ENCODE measurements around the gene DDX1. TPM values are rescaled to one million over a fixed set of nuclear protein-coding genes. Genes with fewer than 3 reads are reported as not detected.

DDX1 gene
- total RNA-seq, 1 donor from 2014 or later: 60.4 TPM

- Histone ChIP-seq H3K4me3 (no peak overlapping the region), H3K9me3 (no peaks in the 10 kb centered on the region), H3K4me1 (peaks cover 19% of the 10 kb centered on the region), H3K27me3 (ENCODE audit: low read depth) (no peaks in the 10 kb centered on the region), H3K27ac (no peak overlapping the region), H3K36me3 (peaks cover 66% of the 10 kb centered on the region)
- DNase-seq (no peak), ATAC-seq (no peak)
- TF ChIP-seq CTCF (IDR thresholded peaks at IDR 0.05): no peak
- intact Hi-C loops (cut with DNase I): no loop called here
Observed at GRCh38 chr2:15596350-15596749, 4.7 kb downstream of the DDX1 start.

- no peak overlapping the region for H3K27ac ChIP-seq
- no peaks in the 10 kb centered on the region for H3K9me3 ChIP-seq
- DNase-seq (no peak), ATAC-seq (no peak)
- no peaks in the 10 kb centered on the region for H3K27me3 ChIP-seq (ENCODE audit: low read depth)
- H3K36me3 ChIP-seq: peaks cover 72% of the 10 kb centered on the region
- intact Hi-C loops (cut with DNase I): no loop called here
- no peak overlapping the region for H3K4me3 ChIP-seq
- TF ChIP-seq CTCF (IDR thresholded peaks at IDR 0.05): no peak
- peaks cover 19% of the 10 kb centered on the region for H3K4me1 ChIP-seq
Observed at GRCh38 chr2:15596968-15597367, 5.3 kb downstream of the DDX1 start.

GRCh38 chr2:15599994-15600393 is 8.3 kb downstream of the DDX1 start:
- Histone ChIP-seq H3K27ac (no peak overlapping the region), H3K36me3 (peaks cover 100% of the 10 kb centered on the region), H3K27me3 (ENCODE audit: low read depth) (no peaks in the 10 kb centered on the region), H3K4me1 (no peaks in the 10 kb centered on the region), H3K9me3 (no peaks in the 10 kb centered on the region), H3K4me3 (no peak overlapping the region)
- intact Hi-C loops (cut with DNase I): no loop called here
- ATAC-seq (no peak), DNase-seq (no peak)
- no peak for TF ChIP-seq CTCF (IDR thresholded peaks at IDR 0.05)

- Histone ChIP-seq H3K27ac (no peak overlapping the region), H3K4me1 (no peaks in the 10 kb centered on the region), H3K9me3 (no peaks in the 10 kb centered on the region), H3K4me3 (no peak overlapping the region), H3K36me3 (peaks cover 100% of the 10 kb centered on the region), H3K27me3 (ENCODE audit: low read depth) (no peaks in the 10 kb centered on the region)
- TF ChIP-seq CTCF (IDR thresholded peaks at IDR 0.05): no peak
- no peak for DNase-seq
- intact Hi-C loops (cut with DNase I): no loop called here
- ATAC-seq: no peak
Observed at GRCh38 chr2:15601681-15602080, 10.0 kb downstream of the DDX1 start.

- DNase-seq: no peak
- peaks cover 100% of the 10 kb centered on the region for H3K36me3 ChIP-seq
Observed at GRCh38 chr2:15602393-15602792, 10.7 kb downstream of the DDX1 start.

More at GRCh38 chr2:15602393-15602792, 10.7 kb downstream of the DDX1 start:
- ATAC-seq: no peak
- intact Hi-C loops (cut with DNase I): no loop called here
- TF ChIP-seq CTCF (IDR thresholded peaks at IDR 0.05): no peak
- Histone ChIP-seq H3K4me1 (no peaks in the 10 kb centered on the region), H3K4me3 (no peak overlapping the region), H3K27me3 (ENCODE audit: low read depth) (no peaks in the 10 kb centered on the region), H3K27ac (no peak overlapping the region), H3K9me3 (no peaks in the 10 kb centered on the region)
